Eye (tissue), 1 donor: Measurements from ENCODE around the gene GARIN5A.
A peak's percentile ranks its signal among the peaks of the same experiment; 100 is the strongest.

Source experiments
- DNase-seq: peaks from one replicate; pipeline ENCODE4 v3.0.0-alpha.2; 2015

The GARIN5A gene

DNA sequence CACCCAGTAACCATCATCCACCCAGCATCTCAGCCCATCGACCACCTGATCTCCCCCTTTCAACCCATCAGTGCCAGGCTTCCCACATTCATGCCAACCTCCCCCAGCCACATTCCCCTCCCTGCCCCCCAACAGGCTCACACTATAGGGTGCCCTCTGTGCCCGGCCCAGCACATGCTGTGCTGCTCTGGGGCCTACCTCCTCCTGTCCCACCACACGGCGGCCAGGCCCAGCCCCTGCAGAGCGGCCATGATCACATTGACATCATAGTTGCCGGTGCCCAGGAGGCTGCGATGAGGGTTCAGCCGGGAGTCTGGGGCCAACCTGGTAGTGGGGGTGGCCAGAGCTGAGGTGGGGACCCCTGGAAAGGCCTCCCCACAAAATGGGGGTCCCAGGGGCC, 30.7 kb upstream of the GARIN5A start:
- no peak for DNase-seq

DNA sequence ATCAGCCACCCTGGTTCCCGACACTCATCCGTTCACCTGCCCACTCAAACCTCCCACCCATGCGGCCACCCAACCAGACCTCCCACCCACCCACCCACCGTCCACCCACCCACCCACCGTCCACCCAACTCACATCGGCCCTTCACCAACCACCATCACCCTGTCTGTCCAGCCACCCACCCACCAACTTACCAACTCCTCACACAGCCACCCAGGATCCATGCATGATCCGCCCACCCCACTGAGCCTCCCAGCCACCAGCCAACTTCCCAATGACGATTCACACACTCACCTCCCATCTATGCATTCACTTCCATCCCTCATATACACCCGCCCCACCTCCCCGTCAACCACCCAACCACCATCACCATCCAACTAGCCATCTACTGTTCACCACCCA, 30.1 kb upstream of the GARIN5A start:
- DNase-seq, result no peak

DNA sequence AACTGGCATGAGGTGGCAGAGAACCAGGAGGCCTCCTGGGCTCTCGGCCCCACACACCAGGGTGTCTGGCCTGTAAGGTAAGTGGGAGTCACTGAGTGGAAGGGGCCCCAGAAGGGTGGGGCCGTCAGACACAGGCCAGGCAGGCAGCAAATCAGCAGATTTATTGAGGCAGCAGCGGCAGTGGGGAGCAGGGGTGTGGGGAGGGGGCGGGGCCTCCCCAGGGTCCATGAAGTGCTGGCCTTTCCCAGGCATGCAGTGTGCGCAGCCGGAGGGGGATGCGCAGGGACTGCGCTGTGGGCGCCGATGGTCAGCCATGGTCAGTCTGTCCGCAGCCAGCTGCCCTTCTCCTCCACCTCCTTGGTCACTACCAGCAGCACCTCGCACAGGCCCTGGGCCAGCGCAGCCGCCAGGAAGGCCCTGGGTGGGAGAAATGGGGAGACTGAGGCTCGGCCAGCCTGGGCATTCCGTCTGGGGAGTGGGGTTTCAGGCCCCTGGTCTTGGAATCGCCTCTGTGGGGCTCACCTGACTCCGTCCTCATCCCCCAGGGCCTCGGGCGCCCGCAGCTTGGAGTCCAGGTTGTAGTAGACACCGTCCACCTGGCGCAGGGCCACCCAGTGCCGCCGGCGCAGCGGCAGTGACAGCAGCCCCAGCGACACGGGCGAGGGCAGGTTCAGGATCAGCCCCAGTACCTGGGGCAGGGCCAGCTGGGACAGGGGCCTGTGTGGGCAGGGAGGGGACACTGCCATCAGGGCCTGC, 29.4 kb upstream of the GARIN5A start:
- no peak for DNase-seq

DNA sequence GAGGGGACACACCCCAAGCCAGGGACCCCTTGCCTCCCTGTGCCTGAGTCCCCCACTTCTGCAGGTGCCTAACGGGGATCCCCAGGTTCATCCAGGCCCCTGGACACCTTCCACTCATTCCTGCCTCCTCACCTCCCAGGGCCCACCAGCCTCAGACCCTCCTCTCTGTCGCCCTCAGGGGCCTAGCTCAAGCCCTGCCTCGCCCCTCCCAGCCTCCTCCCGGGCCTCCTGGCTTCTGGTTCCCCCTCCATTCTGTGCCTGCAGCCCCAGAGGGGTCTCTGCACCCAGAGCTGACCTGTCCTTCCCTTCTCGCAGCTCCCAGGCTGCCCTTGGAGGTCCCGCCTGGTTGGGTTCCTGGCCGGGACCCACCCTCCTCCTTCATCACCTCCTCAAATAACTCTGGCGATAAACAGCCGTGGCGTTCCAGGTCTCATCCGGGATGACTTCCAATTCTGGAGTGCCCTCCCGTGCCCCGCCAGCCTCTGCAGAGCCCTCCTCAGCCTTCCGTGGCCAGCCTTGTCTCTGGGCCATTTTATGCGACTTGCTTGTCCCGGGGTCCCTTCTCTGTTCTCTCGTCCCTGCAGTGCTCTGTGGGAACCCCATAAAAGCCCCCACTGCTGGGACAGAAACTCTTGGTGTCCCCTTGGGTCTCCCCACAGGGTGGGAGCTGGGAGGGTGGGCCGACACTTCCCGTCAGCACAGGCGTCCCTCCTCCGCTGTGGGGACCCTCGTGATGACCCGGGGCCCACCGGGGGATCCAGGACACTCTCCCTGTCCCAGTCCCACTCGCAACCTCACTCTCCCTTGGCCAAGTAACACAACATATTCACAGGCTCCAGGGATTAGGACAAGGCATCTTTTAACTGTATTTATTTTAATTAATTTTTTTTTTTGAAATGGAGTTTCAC, 25.2 kb upstream of the GARIN5A start:
- DNase-seq, result no peak

DNA sequence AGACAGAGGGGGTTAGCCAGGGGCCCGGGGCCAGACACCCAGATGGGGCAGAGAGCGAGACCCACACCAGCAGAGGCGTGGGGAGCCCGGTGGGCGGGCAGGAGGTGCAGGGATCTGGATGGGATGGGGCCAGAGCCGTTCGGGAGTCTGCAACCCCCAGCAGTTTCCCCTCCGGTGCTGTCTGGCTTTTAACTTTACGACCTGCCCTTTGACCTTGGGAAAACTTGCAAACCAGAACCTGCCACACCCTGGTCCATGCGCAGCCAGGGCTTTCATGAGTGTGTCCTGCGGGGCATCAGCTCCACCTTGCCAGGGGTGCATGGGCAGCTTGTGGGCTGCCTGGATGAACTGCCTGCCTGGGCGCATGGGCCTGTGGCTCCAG, 24.5 kb upstream of the GARIN5A start:
- no peak for DNase-seq

DNA sequence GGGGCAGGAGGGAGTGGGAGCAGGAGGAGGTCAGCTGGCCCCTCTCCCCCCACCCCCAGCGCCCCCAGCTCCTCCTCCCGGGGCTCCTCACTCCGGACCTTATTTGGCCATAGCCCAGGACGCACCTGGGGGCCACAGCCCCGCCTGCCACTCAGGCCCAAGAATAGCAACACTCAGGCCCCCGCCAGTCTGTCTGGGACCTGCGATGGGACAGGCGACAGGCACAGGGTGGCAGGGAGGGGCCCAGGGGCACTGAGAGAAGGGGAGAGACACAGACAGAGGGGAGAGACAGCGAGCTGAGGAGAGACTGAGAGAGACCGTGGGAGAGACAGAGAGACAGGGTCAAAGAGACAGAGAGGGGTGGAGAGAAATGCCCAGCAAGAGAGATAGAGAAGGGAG, 24.1 kb upstream of the GARIN5A start:
- DNase-seq, result no peak

DNA sequence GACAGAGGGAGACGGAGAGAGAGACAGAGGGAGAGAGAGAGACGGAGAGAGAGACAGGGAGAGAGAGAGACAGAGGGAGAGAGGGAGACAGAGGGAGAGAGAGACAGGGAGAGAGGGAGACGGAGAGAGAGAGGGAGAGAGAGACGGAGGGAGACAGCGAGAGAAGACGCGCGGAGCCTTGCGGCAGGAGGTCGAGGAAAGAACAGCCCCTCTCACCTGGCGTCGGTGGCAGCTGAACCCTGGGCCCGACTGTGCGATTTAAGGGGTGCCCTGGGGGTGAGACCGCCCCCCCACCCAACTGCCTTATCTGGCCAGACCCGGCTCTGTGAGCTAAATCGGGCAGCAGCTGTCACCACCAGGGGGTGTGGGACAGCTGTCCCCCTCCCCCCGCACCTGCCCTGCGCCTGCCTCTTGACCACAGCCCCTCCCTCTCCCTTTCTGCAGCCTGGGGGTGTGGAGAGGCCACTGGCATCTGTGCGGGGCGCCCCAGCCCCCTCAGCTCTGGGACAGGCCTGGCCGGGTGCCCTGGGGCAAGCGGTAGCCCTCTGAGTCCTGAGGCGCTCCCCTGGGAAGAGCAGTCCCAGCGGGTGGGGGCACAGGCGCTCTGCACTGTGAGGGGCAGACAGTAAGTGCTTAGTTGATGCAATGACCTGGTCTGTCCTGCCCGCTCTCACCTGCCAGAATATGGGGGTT, 23.6 kb upstream of the GARIN5A start:
- peak; percentile 67 for DNase-seq

DNA sequence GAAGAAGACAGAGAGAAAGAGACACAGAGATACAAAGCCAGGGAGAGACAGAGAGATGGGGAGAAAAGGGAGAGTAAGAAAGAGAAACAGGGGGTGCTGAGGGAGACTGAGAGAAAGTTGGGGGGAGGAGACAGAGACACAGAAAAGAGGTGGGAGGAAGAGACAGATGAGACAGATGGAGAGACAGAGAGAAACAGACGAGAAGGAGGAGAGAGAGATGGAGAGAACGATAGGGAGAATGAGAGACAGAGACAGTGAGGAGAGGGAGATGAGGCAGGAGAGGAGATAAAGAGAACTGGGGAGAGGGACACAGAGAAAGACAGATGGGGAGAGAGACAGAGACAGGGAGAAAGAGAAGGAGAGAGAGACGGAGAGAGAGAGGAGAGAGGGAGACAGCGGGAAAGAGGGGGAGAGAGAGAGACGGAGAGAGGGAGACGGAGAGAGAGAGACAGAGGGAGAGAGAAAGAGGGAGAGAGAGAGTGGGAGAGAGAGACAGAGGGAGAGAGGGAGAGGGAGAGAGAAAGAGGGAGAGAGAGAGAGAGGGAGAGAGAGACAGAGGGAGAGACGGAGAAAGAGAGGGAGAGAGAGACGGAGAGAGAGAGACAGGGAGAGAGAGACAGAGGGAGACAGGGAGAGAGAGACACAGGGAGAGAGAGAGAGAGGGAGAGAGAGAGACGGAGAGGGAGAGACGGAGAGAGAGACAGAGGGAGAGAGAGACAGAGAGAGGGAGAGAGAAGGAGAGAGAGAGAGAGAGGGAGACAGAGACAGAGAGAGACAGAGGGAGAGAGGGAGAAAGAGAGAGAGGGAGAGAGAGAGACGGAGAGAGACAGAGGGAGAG, 21.8 kb upstream of the GARIN5A start:
- no peak for DNase-seq

DNA sequence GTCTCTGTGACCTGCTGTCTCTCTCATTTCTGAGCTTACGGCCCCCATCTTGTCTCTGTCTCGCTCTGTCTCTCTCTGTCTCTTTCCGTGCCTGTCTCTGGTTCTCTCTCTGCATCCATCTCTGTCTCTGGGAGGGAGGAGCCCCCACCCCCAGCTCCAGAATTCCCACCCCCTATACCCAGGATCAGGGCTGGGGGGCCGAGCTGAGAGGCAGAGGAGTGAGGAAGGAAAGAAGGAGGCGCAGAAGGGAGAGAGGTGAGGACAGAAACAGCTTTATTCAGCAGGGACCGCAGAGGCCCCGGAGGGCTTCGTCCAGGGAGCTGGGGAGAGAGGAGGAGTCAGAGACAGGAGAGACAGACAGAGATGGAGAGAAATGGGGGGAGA, 20.4 kb upstream of the GARIN5A start:
- no peak for DNase-seq

DNA sequence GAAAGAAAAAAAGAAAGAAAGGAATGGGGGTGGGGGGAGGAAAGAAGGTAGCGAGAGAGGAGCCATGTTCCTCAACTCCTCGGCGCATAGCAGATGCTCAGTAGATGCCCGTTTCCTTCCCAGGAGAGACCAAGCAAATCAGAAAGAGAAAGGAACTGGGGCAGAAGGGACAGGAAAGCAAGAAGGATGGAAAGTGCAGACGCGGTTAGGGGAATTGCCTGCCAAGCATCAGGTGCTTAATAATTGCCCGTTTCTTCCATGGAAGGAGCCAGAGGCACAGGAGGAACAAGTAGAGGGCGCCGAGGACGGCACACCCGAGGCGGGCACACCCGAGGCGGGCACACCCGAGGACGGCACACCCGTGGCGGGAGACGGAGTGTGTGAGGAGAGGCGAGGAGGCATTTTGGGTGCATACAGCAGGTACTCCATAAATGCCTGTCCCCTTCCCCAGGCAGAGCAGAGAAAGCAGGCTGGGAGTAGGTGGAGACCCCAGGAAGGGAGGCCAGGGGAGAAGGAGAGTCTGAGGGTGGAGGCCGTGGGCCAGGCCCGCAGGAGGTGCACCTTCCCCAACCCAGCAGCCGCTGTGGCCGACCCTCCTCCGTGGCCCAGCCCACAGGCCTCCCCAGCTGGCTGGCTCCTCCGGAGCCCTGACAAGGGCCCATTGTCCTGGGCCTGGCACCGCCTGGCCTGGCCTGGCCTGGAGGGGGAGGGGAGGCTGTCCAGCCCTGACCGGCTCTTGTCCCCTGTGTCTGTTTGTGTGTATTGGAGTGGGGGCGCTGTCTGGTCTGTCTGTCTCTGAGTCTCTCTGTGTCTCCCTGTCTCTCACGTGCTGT, 19.8 kb upstream of the GARIN5A start:
- DNase-seq, result peak; percentile 81

DNA sequence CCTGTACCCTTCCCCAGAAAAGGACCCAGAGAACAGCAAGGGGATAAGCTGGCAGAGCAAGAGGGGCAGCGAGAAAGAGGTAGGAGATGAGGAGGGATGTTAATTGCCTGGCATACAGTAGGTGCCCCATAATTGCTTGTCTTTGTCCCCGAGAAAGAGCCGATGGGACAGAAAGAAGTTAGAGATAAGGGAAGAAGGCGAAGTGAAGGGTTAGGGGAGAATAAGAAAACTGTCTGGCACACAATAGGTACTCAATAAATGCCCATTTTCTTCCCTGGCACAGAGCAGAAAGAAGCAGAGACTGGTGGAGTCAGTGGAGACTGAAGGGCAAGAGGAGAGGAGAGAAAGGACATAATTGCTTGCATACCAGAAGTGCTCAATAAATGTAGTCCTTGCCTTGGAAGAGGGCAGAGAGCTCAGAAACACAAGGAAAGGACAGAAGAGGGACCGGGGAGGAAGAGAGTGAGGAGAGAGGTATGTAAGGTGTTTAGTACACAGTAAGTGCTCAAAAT, 18.4 kb upstream of the GARIN5A start:
- no peak for DNase-seq

DNA sequence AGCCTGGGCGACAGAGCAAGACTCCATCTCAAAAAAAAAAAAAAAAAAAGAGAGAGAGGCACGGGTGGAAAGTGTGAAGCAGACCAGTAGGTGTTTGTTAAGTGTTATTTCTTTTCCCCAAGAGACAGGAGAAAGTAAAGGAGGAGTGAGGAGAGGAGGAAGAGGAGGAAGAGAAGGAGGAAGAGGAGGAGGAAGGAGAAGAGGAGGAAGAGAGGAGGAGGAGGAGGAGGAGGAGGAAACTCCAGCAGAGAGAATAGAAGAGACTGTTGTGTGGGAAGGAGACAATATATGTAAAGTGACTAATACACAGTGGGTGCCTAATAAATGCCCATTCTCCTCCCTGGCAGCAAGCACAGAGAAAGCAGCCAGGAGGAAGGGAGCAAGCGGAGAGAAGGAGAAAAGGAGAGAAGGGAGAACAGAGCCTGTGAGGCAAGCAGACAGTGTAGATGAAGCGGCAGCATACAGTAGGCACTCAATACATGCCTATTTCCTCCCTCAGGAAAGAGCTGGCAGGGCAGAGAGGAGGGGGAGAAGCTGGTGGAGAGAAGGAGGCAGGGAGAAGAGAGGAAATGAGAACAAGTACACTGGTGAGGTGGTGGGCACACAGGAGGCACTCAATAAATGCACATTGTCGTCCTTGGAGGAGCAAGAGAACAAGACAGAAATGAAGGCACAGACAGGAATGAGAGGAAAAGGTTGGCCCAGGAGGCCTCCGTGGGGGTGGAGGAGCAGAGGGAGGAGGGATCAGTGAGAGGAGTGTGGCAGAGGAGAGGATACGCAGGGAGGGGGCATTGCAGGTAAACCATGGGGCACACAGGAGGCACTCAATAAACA, 17.8 kb upstream of the GARIN5A start:
- no peak for DNase-seq

DNA sequence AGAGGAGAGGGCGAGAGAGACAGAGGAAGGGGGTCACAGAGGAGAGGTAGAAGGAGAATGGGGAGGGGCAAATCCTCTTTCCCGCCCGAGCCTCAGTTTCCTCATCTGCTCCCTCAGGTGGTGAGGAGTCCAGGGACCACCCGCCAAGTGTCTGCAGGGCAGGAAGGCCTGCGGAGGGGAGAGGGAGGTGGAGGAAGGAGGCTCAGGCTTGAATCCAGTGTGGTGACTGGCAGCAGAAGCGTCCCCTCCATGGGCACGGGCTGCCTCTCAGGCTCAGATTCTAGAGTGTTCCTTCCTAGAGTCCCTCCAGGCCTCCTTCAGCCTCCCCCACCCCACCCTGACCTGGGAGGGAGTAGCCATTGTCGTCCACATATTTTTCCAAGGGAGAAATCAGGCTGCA, 16.5 kb upstream of the GARIN5A start:
- no peak for DNase-seq

DNA sequence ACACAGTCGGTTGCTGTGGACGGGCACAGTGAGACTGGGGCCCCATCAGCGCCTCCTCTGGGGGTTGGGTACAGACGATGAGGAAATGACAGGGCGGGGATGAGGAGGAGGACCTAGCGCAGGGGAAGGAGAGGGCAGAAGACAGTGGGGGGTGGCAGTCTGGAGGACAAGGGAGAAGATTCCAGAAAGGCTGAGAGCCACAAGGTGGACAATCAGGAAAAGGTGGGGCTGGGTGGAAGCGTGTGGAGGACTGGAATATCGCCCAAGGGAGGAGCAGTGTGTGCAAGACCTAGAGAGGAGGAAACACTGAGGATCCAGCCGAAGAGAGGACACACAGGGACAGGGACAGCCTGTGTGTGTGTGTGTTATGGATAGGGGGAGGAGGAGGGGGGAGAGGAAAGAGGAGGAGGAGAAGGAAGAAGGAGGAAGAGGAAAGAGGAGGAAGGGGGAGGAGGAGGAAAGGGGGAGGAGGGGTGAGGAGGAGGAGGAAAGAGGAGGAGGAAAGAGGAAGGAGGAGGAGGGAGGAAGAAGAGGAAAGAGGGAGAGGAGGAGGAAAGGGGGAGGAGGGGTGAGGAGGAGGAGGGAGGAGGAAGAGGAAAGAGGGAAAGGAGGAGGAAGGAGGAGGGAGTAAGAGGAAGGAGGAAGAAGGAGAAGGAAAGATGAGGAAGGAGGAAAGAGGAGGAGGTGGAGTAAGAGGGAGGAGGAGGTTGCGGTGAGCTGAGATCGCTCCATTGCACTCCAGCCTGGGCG, 15.8 kb upstream of the GARIN5A start:
- peak; percentile 51 for DNase-seq

DNA sequence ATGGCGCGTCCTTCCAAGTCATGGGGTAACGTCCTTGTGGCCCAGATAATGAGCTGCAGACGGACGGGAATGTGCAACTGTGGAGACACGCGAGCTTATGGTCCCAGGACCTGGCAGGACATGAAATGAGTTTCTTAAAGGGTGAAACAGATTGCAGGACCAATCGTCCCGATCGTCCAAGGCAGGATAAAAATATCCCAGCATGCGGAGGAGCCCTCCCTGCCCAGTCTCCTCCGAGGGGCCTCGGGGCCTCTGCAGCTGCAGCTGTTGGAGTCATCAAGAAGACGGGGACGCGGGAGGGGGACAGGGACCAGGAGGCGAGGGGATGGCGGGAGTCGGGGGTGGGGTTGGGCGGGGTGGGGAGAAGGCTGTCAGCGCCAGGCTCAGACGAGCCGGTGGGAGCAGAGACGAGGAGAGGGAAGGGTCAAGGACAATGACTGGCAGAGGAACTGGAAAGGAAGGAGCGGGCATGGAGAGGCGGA, 14.4 kb upstream of the GARIN5A start:
- DNase-seq, result no peak

DNA sequence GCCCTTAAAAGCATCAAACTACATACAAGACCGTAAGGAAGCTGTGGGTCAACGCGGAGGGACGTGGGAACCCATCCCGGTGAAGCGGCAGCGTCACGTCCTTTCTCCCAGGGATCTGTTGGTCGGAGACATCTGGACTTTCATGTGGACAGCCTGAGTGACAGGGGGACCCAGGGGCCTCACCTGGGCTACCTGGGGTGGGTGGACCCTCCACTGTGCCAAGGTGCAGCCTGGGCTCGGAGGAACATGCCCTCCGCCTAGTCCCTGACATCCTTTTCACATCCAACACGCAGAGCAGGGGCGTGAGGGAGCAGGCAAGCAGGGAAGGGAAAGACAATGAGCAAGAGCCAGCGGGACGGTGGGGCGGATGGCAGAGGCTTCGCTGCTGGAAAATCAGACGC, 13.8 kb upstream of the GARIN5A start:
- DNase-seq, result no peak

DNA sequence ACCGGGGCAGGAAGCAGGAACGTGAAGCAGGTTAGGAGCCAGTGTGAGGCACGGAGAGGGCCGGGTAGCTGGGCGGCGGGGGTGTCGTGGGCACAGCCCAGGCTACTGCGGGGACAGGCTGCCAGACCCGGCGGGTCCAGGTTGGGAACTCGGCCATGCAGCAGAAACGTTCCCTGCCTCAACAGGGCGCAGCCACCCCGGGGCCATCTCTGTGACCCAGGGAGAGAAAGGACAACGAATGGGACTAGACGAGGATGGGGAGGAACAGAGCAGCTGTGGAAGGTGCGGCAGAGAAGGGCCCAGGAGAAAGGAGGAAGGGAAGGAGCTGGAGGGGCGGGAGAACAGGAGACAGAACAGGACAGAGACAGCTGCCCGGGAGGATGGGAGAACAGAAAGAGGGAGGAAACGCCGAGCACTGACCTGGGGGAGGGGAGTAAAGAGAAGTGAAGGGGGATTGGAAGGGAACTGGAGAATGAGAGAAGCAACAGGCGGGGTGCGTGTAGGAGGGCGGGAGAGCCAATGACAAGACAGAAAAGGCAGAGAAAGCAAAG, 12.9 kb upstream of the GARIN5A start:
- no peak for DNase-seq

DNA sequence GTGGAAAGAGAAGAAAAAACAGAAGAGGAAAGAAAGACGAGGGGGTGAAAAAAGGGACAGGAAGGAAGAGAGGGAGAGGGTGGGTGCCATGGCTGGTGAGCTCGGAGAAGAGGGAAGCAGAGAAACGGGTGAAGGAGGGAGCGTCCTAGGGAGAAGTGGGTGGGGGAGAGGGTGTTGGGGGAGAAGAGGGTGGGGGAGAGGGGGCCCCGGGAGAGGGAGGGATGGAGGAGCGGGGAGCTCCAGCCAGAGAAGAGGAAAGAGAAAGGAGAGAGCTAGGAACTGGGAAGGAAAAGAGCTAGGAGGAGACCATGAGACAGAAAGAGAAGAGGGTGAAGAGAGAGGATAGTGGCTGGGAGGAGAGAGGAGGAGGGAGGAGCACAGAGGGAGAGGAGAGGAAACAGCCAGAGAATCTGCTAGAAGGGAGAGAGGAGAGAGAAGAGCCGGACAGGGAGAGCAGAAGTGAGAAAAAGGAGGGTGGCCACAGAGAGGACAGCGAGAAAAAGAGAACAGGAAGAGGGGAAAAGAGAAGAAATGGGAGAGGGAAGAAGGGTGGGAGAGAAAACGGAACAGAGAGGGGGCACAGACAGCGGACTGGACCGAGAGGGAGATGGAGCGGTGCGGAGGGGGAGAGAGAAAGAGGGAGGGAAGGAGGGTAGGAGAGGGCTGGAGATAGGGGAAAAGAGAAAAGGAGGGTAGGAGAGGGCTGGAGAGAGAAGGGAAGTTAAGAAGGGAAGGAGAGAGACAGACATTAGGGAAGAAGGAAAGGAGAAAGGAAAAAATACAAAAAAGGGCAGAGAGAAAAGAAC, 11.9 kb upstream of the GARIN5A start:
- no peak for DNase-seq
